GM19395 (cell line): ENCODE results near the gene BCAS3.

ENCODE experiments used
- ATAC-seq: cut with Tn5 transposase; IDR thresholded peaks from one replicate; pipeline ENCODE4 v1.9.1; 2021; ENCODE audit warnings: mild to moderate bottlenecking, moderate library complexity; ENCODE audit not compliant: unreplicated experiment

BCAS3 gene

GRCh38 chr17:61106354-61106753, 428.7 kb downstream of the BCAS3 start:
- no peak for ATAC-seq

GRCh38 chr17:61116577-61116976, 438.9 kb downstream of the BCAS3 start:
- no peak for ATAC-seq

GRCh38 chr17:61117983-61118382, 440.3 kb downstream of the BCAS3 start:
- no peak for ATAC-seq

DNA sequence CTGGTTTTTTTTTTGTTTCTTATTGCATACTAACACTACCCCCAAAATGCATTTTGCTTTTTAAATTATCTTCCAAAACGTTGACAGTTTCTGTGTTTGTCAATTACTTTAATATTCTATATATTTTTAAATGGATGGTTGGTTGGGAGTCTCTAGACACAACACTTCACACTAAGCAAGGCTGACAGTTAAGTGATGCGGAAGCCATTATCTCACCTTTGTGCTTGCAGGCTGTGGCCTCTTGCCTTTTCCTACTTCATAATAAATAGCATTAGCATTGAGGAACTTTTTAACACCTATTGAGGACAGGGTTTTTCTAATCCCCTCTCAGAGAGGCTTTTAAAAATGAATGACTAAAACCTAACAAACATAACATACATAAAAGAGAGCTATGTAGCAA, 441.2 kb downstream of the BCAS3 start:
- no peak for ATAC-seq

GRCh38 chr17:61122326-61122913, 444.8 kb downstream of the BCAS3 start:
- no peak for ATAC-seq

DNA sequence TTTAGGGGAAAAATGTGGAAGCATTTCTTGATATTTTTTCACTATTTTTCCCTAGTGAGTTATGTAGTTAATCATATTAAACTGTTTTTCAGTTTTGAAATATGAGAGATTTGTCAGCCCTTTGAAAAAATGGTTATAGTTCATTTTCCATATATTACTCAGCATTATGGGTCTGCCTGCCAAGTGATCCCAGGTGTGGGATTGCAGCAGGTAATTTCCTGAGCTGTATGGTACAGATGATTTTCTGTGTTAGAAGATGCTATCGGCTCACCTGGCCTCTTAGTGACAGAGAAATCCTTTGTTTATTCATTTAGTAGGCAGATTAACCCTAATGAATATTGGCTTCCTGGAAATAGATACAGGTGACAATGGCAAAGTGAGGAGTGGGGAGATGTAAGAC, 446.9 kb downstream of the BCAS3 start:
- no peak for ATAC-seq

DNA sequence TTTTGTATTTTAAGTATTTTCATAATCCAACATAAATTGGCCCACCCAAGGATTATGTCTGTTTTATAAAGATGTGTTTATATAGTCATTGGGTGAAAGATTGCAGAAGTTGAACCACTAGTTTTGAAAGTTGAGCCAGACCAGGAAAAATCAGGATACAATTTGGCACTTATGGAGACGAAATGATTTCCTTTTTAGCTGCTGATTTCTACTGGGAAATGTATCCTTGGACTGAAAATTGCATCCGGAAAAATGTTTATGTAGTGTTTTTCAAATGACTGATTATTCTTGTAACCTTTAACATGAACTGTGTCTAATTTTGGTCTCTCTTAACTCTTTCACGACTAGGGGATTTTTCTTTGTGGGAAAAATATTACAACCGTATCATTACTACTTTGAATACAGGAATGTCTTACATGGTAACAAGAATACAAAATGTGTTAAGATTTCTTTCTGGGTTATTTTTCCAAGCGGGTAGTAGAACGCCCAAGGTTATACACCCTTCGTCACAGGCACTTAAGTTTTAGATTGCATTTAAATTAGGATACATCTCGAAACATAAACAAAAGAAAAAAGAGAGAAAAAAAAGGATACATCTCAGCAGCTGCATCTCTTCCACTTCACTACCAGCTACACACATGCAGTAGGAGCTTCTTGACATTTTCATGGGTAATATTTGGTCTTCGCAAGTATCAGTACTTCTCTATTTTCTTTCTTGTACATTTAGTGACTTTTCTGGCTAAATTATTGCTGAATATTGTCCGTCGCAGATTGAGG, 449.0 kb downstream of the BCAS3 start:
- no peak for ATAC-seq

- ATAC-seq: no peak
Observed at GRCh38 chr17:61127960-61128359, 450.3 kb downstream of the BCAS3 start.

DNA sequence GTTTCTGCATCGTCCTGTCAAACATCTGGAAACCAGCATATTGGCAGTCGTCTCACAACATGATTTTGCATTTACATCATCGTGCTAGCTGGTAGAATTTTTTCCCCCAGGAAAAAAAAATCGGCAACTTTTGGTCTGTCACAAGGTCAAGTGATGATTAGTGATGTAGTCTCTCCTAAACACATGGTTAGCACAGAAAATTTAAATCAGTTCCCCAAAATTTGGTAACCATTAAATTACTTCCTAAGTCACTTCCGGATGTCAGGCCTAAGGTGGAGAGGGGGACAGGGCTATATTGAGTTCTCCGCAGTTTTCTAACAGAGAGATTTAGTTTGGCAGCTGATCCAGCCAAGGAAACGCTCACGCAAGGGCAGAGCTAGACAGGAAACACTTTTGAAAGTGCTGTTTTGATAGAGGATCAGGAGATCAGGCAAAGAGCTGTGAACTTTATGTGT, 451.0 kb downstream of the BCAS3 start:
- no peak for ATAC-seq

- ATAC-seq: no peak
Observed at GRCh38 chr17:61129267-61130254, 451.9 kb downstream of the BCAS3 start.

DNA sequence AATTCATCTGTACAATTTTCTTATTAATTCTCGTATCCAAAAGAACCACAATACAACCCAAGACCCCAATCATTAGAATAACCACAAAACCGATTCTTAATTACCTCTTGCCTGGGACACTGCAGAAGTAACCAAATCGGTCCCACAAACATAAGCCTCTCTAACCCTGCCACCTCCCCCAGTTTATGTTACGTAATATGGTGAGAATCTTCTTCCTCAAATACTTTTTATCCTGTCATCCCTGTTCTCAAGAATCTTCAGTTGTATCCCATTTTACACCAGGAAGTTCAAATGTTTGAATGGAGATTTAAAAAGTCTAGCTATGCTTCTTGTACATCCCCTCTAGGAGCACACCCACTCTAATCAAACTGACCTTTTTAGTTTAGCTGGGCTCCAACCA, 452.7 kb downstream of the BCAS3 start:
- no peak for ATAC-seq

GRCh38 chr17:61131585-61131984, 453.9 kb downstream of the BCAS3 start:
- ATAC-seq: no peak

DNA sequence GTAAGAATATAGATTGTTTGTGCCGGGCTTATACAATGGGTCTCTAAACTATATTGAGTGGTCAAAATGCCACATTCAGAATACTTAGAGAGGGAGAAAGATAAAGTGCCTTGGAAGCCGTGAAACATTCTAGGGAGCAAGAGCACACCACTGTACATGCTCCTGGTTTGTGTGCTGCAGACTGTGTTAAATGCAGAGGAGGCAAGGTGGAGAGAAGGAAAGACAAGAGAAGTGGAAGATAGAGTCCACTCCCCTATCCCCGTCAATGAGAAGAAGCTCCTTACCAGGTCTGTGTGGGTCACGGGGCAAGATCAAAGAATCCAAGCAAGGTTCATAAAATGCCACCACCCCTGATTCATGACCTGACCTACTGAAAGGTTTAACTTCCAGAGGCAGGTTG, 454.9 kb downstream of the BCAS3 start:
- no peak for ATAC-seq

DNA sequence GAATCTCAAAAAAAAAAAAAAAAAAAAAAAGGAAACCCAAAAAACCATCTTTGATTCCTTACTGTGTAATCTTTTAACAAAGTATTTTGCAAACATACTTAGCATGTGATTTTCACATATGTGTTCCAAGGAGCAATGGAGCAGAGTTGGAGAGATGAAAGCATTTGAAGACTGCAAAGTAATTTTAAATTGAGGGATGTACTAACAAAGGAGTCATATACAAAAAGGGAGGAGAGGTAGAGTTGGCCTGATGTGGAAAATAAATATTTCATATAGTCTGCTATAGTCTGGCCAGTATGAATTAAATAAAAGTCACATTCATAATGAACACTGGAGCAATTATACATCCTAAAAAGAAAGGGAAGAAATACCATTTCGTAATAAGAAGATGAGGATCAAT, 456.2 kb downstream of the BCAS3 start:
- no peak for ATAC-seq

DNA sequence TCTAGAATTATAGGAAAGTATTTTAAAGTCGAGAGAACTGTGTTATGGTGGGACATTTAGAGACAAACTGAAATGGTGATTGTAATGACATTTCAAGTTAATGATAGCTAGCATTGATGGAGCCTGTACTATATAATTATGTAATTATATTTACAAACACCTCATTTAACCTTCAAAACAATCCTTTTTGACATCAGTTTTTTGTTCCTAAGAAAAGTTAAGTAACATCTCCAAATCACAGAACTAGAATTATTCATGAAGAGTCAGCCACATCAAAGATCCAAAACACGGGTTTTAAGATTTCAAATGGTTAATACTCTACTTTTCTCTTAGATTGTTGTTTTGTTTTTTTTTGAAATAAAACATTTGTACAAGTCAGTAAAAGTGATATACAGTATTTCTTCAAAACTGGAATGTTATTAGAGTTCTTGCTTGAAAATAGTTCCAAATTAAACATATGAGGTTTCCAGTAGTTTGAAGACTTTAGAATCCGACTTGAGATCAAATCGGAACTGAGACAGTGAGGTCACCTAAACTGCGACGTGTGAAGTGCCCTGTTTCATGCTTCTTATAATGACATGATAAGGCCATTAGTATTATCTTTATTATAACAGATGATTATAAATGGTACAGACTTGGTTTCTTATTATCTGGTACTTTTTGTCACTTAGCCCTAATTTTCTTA, 457.0 kb downstream of the BCAS3 start:
- no peak for ATAC-seq

GRCh38 chr17:61135782-61136181, 458.1 kb downstream of the BCAS3 start:
- no peak for ATAC-seq

DNA sequence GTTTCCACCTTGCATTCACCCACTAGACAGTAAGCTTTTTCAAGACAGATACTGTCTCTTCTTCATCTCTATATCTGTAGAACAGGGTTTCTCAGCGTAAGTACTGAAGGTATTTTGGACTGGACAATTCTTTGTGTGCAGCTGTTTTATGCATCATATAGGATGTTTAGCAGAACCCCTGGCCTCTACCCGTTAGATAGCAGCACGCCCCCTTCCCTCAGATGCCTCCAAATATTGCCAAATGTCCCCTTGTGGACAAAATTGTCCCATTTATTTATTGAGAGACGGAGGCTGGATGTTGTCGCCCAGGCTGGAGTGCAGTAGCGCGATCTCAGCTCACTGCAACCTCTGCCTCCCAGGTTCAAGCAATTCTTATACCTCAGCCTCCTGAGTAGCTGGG, 458.6 kb downstream of the BCAS3 start:
- ATAC-seq: no peak

GRCh38 chr17:61139219-61139618, 461.6 kb downstream of the BCAS3 start:
- peak; percentile 100 for ATAC-seq

GRCh38 chr17:61140081-61140786, 462.6 kb downstream of the BCAS3 start:
- ATAC-seq: no peak

GRCh38 chr17:61143026-61143425, 465.4 kb downstream of the BCAS3 start:
- no peak for ATAC-seq
